AG10803 (cell line): ENCODE measurements around the gene ALS2.

Source experiments
- DNase-seq: peaks from one replicate; pipeline ENCODE4 v3.0.0; 2010; ENCODE audit warnings: low read depth
- H3K4me3 ChIP-seq: 2 replicates; pipeline ENCODE4 v1.5.1; 2011; ENCODE audit warnings: mild to moderate bottlenecking, low read length, control low read depth
- CTCF ChIP-seq: conservative IDR thresholded peaks from 2 replicates; pipeline ENCODE4 v1.5.1; 2011; ENCODE audit warnings: mild to moderate bottlenecking, low read length, control low read depth, inconsistent platforms

The ALS2 gene

GRCh38 chr2:201784563-201784962, 3.8 kb upstream of the ALS2 start:
- DNase-seq = no peak
- no peak for TF ChIP-seq CTCF
- H3K4me3 ChIP-seq = no peak overlapping the region

- peak overlapping the region; percentile 89 for H3K4me3 ChIP-seq
- DNase-seq = peak; percentile 9
- no peak for TF ChIP-seq CTCF
Measured at GRCh38 chr2:201781557-201782051, 871 bp upstream of the ALS2 start.

GRCh38 chr2:201779901-201780673, 646 bp downstream of the ALS2 start:
- TF ChIP-seq CTCF = peak; percentile 6; the same call in 1 of the 2 replicates
- peak overlapping the region; percentile 89 for H3K4me3 ChIP-seq
- peak; percentile 11 for DNase-seq

GRCh38 chr2:201777869-201778268, 2.9 kb downstream of the ALS2 start:
- no peak overlapping the region for H3K4me3 ChIP-seq
- no peak for DNase-seq
- no peak for TF ChIP-seq CTCF

GRCh38 chr2:201777043-201777442, 3.7 kb downstream of the ALS2 start:
- peak; percentile 48 for DNase-seq
- TF ChIP-seq CTCF = no peak
- no peak overlapping the region for H3K4me3 ChIP-seq

GRCh38 chr2:201775326-201775725, 5.4 kb downstream of the ALS2 start:
- DNase-seq = no peak
- no peak overlapping the region for H3K4me3 ChIP-seq
- no peak for TF ChIP-seq CTCF

- no peak for TF ChIP-seq CTCF
- no peak overlapping the region for H3K4me3 ChIP-seq
- DNase-seq = no peak
Measured at GRCh38 chr2:201774546-201774945, 6.2 kb downstream of the ALS2 start.
